IMR-90 (cell line): Measurements from ENCODE around the gene ZNF423. TPM values are rescaled to one million over a fixed set of nuclear protein-coding genes. Genes with fewer than 3 reads are reported as not detected.

Experiments used
- ATAC-seq: fragments of 200-7000 bp; cut with Tn5 transposase; 2 replicates; pipeline ENCODE4 v1.9.1; 2020; ENCODE audit warnings: low read depth, mild to moderate bottlenecking, moderate library complexity
- BruUV-seq: library from RNA; stranded (reverse); fragments of 400-500 nt; replicated peaks from 2 replicates; lab custom pipeline; 2021; lab: Mats Ljungman, UMichigan
- CTCF ChIA-PET: fragments of 300-600 bp; formaldehyde crosslinking; extraction: SDS; loops from one replicate; lab custom pipeline; 2021; ENCODE audit warnings: antibody characterized with exemption; lab: Yijun Ruan, JAX
- POLR2A ChIA-PET: fragments of 300-600 bp; sonication (Branson Sonifier 250); formaldehyde crosslinking; loops from one replicate; lab custom pipeline; 2022; ENCODE audit warnings: antibody characterized with exemption; ENCODE audit not compliant: unreplicated experiment; lab: Charles Lee
- DNase-seq: peaks from one replicate; pipeline ENCODE4 v3.0.0; 2013
- H2AFZ ChIP-seq: replicated peaks from 2 replicates; pipeline ENCODE3; 2013; ENCODE audit warnings: low read length, mild to moderate bottlenecking; ENCODE audit not compliant: poor library complexity
- H2AK5ac ChIP-seq: 2 replicates; pipeline ENCODE4 v1.6.1; 2013; ENCODE audit warnings: low read depth, low read length, inconsistent platforms
- H2AK9ac ChIP-seq: replicated peaks from 2 replicates; pipeline ENCODE3; 2013; ENCODE audit warnings: mild to moderate bottlenecking, low read depth, low read length, moderate library complexity; ENCODE audit not compliant: poor library complexity
- H2BK120ac ChIP-seq: 2 replicates; pipeline ENCODE4 v1.6.1; 2013; ENCODE audit warnings: low read depth, low read length, inconsistent platforms
- H2BK15ac ChIP-seq: 3 replicates; pipeline ENCODE4 v1.6.1; 2013; ENCODE audit warnings: low read depth, low read length, inconsistent platforms
- H2BK20ac ChIP-seq: 2 replicates; pipeline ENCODE4 v1.6.1; 2013; ENCODE audit warnings: low read depth, mild to moderate bottlenecking, inconsistent platforms, low read length, moderate library complexity
- H2BK5ac ChIP-seq: 2 replicates; pipeline ENCODE4 v1.6.1; 2013; ENCODE audit warnings: mild to moderate bottlenecking, low read depth, low read length, inconsistent platforms; ENCODE audit not compliant: poor library complexity, severe bottlenecking
- H3K14ac ChIP-seq: replicated peaks from 2 replicates; pipeline ENCODE4 v1.6.1; 2013; ENCODE audit warnings: low read depth, low read length, inconsistent platforms
- H3K18ac ChIP-seq: 2 replicates; pipeline ENCODE4 v1.6.1; 2013; ENCODE audit warnings: low read depth, low read length, control low read depth
- H3K23ac ChIP-seq: 2 replicates; pipeline ENCODE4 v1.6.1; 2013; ENCODE audit warnings: low read depth, low read length, inconsistent platforms
- H3K27ac ChIP-seq: 2 replicates; pipeline ENCODE4 v1.5.1; 2013; ENCODE audit warnings: mild to moderate bottlenecking, control low read depth, low read length; ENCODE audit not compliant: insufficient read depth
- H3K27me3 ChIP-seq: 2 replicates; pipeline ENCODE4 v1.6.1; 2013; ENCODE audit warnings: low read length; ENCODE audit not compliant: control insufficient read depth, insufficient read depth
- H3K36me3 ChIP-seq: 2 replicates; pipeline ENCODE4 v1.6.1; 2013; ENCODE audit warnings: low read length, mixed read lengths; ENCODE audit not compliant: control insufficient read depth, insufficient read depth
- H3K4ac ChIP-seq: 2 replicates; pipeline ENCODE4 v1.6.1; 2013; ENCODE audit warnings: low read depth, low read length, inconsistent platforms
- H3K4me1 ChIP-seq: 2 replicates; pipeline ENCODE4 v1.6.1; 2013; ENCODE audit warnings: low read length, mixed read lengths; ENCODE audit not compliant: control insufficient read depth, insufficient read depth
- H3K4me2 ChIP-seq: 2 replicates; pipeline ENCODE4 v1.6.1; 2013; ENCODE audit warnings: low read depth, mild to moderate bottlenecking, control low read depth, low read length, moderate library complexity
- H3K4me3 ChIP-seq: 2 replicates; pipeline ENCODE4 v1.5.1; 2013; ENCODE audit warnings: low read depth, mild to moderate bottlenecking, control low read depth, low read length, moderate library complexity; ENCODE audit not compliant: insufficient read depth
- H3K56ac ChIP-seq: 2 replicates; pipeline ENCODE4 v1.6.1; 2013; ENCODE audit warnings: low read length, inconsistent platforms; ENCODE audit not compliant: insufficient read depth; ENCODE audit errors: extremely low read depth
- H3K79me1 ChIP-seq, 2 experiments: 2 replicates each; pipeline ENCODE4 v1.6.1; 2013; ENCODE audit warnings: low read length in 2 of 2, inconsistent platforms in 1 of 2, low read depth in 1 of 2
- H3K9ac ChIP-seq: 2 replicates; pipeline ENCODE4 v1.6.1; 2013; ENCODE audit warnings: low read depth, low read length, control low read depth
- H3K9me1 ChIP-seq: 2 replicates; pipeline ENCODE4 v1.6.1; 2013; ENCODE audit warnings: low read length, inconsistent platforms; ENCODE audit not compliant: insufficient read depth
- H3K9me3 ChIP-seq: 2 replicates; pipeline ENCODE4 v1.6.1; 2013; ENCODE audit warnings: low read length; ENCODE audit not compliant: control insufficient read depth, insufficient read depth
- H4K20me1 ChIP-seq: 2 replicates; pipeline ENCODE4 v1.6.1; 2013; ENCODE audit warnings: low read length, inconsistent platforms; ENCODE audit not compliant: insufficient read depth
- H4K5ac ChIP-seq: 2 replicates; pipeline ENCODE4 v1.6.1; 2013; ENCODE audit warnings: mild to moderate bottlenecking, low read depth, low read length, control low read depth
- H4K8ac ChIP-seq, 2 experiments: 2 replicates each; pipeline ENCODE4 v1.6.1; 2013; ENCODE audit warnings: low read depth in 2 of 2, low read length in 2 of 2, control low read depth in 1 of 2, inconsistent platforms in 1 of 2
- H4K91ac ChIP-seq: 2 replicates; pipeline ENCODE4 v1.6.1; 2013; ENCODE audit warnings: low read depth, low read length, inconsistent platforms; ENCODE audit not compliant: insufficient read depth
- BHLHE40 ChIP-seq: fragments of 150-350 bp; IDR thresholded peaks from 2 replicates; pipeline ENCODE4 v1.6.1; 2016; ENCODE audit warnings: mild to moderate bottlenecking, low read depth, low read length
- CHD1 ChIP-seq: IDR thresholded peaks from 2 replicates; pipeline ENCODE4 v1.6.1; 2012; ENCODE audit warnings: low read depth, low read length, improper control_type of control experiment
- FOS ChIP-seq: fragments of 150-350 bp; IDR thresholded peaks from 2 replicates; pipeline ENCODE4 v1.6.1; 2016; ENCODE audit warnings: low read depth, low read length
- MAZ ChIP-seq: IDR thresholded peaks from 2 replicates; pipeline ENCODE4 v1.6.1; 2012; ENCODE audit warnings: low read depth, mild to moderate bottlenecking, low read length, improper control_type of control experiment, moderate library complexity, borderline replicate concordance
- MXI1 ChIP-seq: IDR thresholded peaks from 2 replicates; pipeline ENCODE4 v1.6.1; 2012; ENCODE audit warnings: low read depth, mild to moderate bottlenecking, low read length, moderate library complexity, borderline replicate concordance
- NFE2L2 ChIP-seq: fragments of 150-350 bp; IDR thresholded peaks from 2 replicates; pipeline ENCODE4 v1.6.1; 2016; ENCODE audit warnings: low read depth, mild to moderate bottlenecking, low read length
- RAD21 ChIP-seq: IDR thresholded peaks from 2 replicates; pipeline ENCODE4 v1.6.1; 2012; ENCODE audit warnings: low read length, improper control_type of control experiment
- RCOR1 ChIP-seq: IDR thresholded peaks from 2 replicates; pipeline ENCODE4 v1.6.1; 2012; ENCODE audit warnings: mild to moderate bottlenecking, low read length, improper control_type of control experiment; ENCODE audit not compliant: insufficient replicate concordance
- WGBS, 2 experiments: methylation state at CpG; one replicate each; pipeline versions ENCODE4 v1.1.5 to v1.1.7; 2013; ENCODE audit warnings: missing lambda C conversion rate in 2 of 2; ENCODE audit not compliant: insufficient read length in 1 of 2; ENCODE audit errors: extremely low coverage in 2 of 2; 5-methylcytosine and 5-hydroxymethylcytosine counted together
- dilution Hi-C: fragments of 300-500 bp; cut with HindIII; formaldehyde crosslinking; loops from one replicate; pipeline ENCODE4 v1.14.3; 2018; ENCODE audit warnings: low sequenced_read_pairs; ENCODE audit not compliant: unreplicated experiment
- in situ Hi-C: fragments of 300-500 bp; cut with MboI; formaldehyde crosslinking; loops from 3 replicates; pipeline ENCODE4 v1.14.3; 2019; ENCODE audit warnings: low sequenced_read_pairs, inconsistent platforms, mixed read lengths
- intact Hi-C: fragments of 100-400 bp; cut with micrococcal nuclease; formaldehyde crosslinking; loops from 2 replicates; pipeline ENCODE4 v1.10.0; 2022
- polyA plus RNA-seq, 3 experiments: library from polyadenylated mRNA; depleted of rRNA; stranded (reverse); fragments of >200 nt; gene quantifications; 2 replicates each; pipeline ENCODE4 v1.2.3, GENCODE V29; 2012; ENCODE audit warnings: low replicate concordance in 1 of 3
- total RNA-seq: library from RNA; depleted of rRNA; stranded (reverse); fragments of >200 nt; gene quantifications from 2 replicates; pipeline ENCODE4 v1.2.3, GENCODE V29; 2012
- TF ChIP-seq, protein P1 (sequence below): fragments of 150-350 bp; IDR thresholded peaks from 2 replicates; pipeline ENCODE4 v1.6.1; 2016; ENCODE audit warnings: low read depth, mild to moderate bottlenecking, low read length, moderate library complexity, borderline replicate concordance
- TF ChIP-seq, protein P2 (sequence below): fragments of 150-350 bp; IDR thresholded peaks from 2 replicates; pipeline ENCODE4 v1.6.1; 2017; ENCODE audit warnings: mild to moderate bottlenecking, antibody characterized with exemption, low read length, low read depth
- TF ChIP-seq, protein P3 (sequence below): conservative IDR thresholded peaks from 2 replicates; pipeline ENCODE4 v1.5.1; 2012; ENCODE audit warnings: mild to moderate bottlenecking, low read depth, low read length, improper control_type of control experiment

The ZNF423 gene
- total and polyA plus RNA-seq, 2 of the 4 experiments (the other 2 are of a cell fraction) = under 0.01 to 0.10 TPM

DNA sequence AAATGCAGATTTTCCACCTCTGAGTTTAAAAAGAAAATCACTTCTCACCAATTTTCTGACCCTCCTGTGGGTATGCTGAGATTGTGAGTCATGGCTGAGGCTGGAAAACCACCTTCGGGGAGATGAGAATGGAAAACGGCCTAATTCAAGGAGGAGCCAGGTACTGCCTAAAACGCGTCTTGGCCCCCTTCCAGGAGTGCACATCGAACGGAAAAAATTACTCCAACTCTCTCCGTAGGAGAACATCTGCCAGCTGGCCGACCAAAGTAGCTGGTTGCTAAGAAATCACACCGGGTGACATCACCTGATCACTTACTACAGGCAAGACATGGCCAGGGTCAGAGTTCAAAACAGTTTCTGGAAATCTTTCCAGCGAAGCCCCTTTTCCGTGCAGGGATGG, 107.6 kb downstream of the ZNF423 start:
- H3K4ac ChIP-seq = no peak overlapping the region
- H3K18ac ChIP-seq = no peak overlapping the region
- no peaks in the 10 kb centered on the region for H3K9me3 ChIP-seq
- no peak overlapping the region for H2AK9ac ChIP-seq
- no peak overlapping the region for H3K14ac ChIP-seq
- no peak overlapping the region for H3K56ac ChIP-seq
- H3K23ac ChIP-seq = no peak overlapping the region
- no peaks in the 10 kb centered on the region for H3K9me1 ChIP-seq
- H3K36me3 ChIP-seq = no peaks in the 10 kb centered on the region
- no peak overlapping the region for H2BK120ac ChIP-seq
- H2BK20ac ChIP-seq = no peak overlapping the region
- H3K9ac ChIP-seq = no peak overlapping the region
- H2AFZ ChIP-seq = no peak overlapping the region
- 19% methylated on average over 6 of the region's 11 CpGs; no CpG with 5 or more reads in 1 of the 2 experiments for WGBS, 2 experiments
- no peak overlapping the region for H3K27ac ChIP-seq
- H3K27me3 ChIP-seq = peaks cover 2% of the 10 kb centered on the region; the same call in 1 of the 2 replicates
- no peaks in the 10 kb centered on the region for H3K79me1 ChIP-seq
- dilution Hi-C loops = no loop called here
- in situ Hi-C loops = no loop called here
- intact Hi-C loops = no loop called here
- H2BK5ac ChIP-seq = no peak overlapping the region
- no peak overlapping the region for H2BK15ac ChIP-seq
- H4K91ac ChIP-seq = no peak overlapping the region
- no peak overlapping the region for H2AK5ac ChIP-seq
- ATAC-seq (no peak), DNase-seq (no peak)
- no peaks in the 10 kb centered on the region for H3K4me1 ChIP-seq
- no TSS peak for BruUV-seq
- no peak overlapping the region for H4K8ac ChIP-seq
- H3K4me3 ChIP-seq = no peak overlapping the region
- POLR2A ChIA-PET = no interaction called here
- no peak overlapping the region for H3K4me2 ChIP-seq
- no peaks in the 10 kb centered on the region for H4K20me1 ChIP-seq
- H4K5ac ChIP-seq = no peak overlapping the region
- no peak for TF ChIP-seq NFE2L2
- no peak for TF ChIP-seq CHD1
- TF ChIP-seq, protein P1, sequence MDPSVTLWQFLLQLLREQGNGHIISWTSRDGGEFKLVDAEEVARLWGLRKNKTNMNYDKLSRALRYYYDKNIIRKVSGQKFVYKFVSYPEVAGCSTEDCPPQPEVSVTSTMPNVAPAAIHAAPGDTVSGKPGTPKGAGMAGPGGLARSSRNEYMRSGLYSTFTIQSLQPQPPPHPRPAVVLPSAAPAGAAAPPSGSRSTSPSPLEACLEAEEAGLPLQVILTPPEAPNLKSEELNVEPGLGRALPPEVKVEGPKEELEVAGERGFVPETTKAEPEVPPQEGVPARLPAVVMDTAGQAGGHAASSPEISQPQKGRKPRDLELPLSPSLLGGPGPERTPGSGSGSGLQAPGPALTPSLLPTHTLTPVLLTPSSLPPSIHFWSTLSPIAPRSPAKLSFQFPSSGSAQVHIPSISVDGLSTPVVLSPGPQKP = no peak
- TF ChIP-seq, protein P2, sequence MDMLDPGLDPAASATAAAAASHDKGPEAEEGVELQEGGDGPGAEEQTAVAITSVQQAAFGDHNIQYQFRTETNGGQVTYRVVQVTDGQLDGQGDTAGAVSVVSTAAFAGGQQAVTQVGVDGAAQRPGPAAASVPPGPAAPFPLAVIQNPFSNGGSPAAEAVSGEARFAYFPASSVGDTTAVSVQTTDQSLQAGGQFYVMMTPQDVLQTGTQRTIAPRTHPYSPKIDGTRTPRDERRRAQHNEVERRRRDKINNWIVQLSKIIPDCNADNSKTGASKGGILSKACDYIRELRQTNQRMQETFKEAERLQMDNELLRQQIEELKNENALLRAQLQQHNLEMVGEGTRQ = no peak
- TF ChIP-seq, protein P3, sequence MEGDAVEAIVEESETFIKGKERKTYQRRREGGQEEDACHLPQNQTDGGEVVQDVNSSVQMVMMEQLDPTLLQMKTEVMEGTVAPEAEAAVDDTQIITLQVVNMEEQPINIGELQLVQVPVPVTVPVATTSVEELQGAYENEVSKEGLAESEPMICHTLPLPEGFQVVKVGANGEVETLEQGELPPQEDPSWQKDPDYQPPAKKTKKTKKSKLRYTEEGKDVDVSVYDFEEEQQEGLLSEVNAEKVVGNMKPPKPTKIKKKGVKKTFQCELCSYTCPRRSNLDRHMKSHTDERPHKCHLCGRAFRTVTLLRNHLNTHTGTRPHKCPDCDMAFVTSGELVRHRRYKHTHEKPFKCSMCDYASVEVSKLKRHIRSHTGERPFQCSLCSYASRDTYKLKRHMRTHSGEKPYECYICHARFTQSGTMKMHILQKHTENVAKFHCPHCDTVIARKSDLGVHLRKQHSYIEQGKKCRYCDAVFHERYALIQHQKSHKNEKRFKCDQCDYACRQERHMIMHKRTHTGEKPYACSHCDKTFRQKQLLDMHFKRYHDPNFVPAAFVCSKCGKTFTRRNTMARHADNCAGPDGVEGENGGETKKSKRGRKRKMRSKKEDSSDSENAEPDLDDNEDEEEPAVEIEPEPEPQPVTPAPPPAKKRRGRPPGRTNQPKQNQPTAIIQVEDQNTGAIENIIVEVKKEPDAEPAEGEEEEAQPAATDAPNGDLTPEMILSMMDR = no peak
- TF ChIP-seq BHLHE40 = no peak
- no peak for TF ChIP-seq FOS
- TF ChIP-seq MXI1 = no peak
- TF ChIP-seq RAD21 = no peak
- TF ChIP-seq RCOR1 = no peak
- no peak for TF ChIP-seq MAZ
- CTCF ChIA-PET = no interaction called here
